ENCODE measurements around the gene TSKU.

The TSKU gene, protein sequence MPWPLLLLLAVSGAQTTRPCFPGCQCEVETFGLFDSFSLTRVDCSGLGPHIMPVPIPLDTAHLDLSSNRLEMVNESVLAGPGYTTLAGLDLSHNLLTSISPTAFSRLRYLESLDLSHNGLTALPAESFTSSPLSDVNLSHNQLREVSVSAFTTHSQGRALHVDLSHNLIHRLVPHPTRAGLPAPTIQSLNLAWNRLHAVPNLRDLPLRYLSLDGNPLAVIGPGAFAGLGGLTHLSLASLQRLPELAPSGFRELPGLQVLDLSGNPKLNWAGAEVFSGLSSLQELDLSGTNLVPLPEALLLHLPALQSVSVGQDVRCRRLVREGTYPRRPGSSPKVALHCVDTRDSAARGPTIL

DNA sequence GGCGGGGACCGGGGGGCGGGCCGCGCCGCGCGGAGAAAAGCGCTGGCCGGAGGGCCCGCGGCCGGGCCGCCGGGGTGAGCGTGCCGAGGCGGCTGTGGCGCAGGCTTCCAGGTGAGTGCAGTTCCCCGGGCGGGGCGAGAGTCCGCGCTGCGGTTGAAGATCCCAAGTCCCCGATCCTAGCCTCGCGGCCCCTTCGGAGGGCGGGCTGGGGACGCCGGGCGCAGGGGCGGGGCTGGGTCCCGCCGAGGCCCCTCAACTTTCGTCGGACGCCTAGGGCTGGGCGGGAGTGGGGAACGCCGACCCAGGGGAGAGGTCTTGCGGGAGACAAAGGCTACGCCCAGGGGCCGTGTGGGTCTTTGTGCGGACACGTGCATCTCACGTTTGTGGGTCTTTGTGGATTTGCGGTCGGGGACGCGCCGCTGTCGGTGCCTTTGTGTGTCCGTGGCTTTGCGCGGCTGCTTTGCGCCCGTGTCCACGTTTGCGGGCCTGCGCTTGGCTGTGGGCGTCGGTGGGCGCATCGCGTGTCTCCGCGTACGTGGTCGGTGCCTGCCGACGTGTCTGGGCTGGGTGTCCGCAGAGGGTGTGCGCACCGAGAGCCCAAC is at the start of gene TSKU:
TSKU (plus strand) TSS at position 63 of the 602 bp plus-strand sequence. CDS start 12,261 bp downstream, outside the sequence.
- no peak for DNase-seq (ENCODE audit: low spot score)

DNA sequence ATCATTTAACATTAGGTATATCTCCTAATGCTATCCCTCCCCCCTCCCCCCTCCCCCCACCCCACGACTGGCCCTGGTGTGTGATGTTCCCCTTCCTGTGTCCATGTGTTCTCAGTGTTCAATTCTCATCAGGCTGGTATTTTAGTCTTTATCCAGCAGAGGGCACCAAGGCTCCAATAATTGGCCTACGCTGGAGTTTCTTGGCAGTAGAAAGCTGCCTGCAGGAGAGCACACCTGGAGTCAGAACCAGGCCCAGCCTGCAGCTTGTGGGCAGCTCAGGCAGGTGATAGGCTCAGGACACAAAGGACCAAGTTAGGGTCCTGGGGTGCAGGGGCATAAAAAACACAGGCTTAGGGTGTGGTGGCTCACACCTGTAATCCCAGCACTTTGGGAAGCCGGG is 49.2 kb upstream of the TSKU start:
- peak; percentile 32 for DNase-seq (ENCODE audit: low spot score)

DNA sequence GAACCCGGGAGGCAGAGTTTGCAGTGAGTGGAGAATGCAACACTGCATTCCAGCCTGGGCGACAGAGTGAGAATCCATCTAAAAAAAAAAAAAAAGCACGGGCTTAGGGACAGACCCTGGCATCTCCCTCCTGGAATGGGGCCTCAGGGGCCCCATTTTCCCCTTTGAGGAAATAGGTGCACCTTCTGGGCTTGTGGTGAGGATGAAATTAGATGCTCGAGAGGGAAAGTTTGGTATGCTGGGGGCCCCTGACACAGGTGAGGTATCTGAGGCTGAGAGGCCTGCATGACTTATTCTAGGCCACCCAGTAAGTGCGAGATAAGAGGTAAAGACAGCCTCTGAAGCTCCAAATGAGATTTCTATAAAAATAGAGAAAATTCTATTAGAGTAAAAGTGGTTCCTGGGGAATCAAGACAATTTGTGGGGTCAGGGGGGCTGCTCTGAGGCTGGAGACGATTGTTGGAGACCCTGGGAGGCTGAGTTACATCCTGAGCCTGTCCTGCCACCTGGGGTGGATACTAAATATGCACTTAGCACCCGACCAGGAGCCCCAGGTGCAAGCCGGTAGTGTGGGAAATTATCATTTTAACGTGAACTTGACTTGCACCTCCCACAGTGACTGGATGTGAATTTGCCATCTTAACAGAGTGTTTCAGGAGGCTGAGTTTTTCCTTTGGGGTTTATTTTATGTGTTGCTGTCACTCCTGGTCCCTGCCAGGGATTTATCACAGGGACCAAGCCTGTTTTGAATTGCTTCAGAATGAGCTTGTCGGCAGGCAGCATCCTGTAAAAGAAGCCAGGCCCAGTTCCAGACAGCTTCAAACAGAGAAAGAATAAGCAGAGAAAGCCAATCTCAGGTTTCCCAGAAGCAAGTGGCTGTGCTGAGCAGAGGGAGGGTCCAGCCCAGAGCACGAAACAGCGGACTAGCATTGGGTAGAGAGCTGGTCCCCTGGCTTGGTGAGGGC is 48.4 kb upstream of the TSKU start:
- DNase-seq (ENCODE audit: low spot score), result no peak

DNA sequence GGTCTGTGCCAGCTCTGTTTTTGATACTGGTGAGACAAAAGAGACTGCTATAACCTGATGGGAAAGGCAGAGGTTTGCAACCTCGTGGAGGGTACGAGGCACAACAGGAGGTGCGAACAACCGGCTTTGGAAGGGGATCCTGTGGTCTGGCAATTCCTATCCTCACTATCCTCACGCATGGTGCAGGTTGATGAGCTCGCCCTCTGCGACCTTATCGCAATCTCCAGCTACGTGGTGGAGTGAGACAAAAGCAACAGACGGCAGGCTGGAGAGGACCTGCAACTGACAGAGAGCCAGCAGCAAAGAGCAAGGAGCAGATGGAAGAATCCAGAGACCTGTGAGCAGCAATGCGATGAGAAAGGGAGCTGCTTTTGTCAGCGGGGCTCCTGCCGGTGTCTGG is 47.3 kb upstream of the TSKU start:
- no peak for DNase-seq (ENCODE audit: low spot score)

DNA sequence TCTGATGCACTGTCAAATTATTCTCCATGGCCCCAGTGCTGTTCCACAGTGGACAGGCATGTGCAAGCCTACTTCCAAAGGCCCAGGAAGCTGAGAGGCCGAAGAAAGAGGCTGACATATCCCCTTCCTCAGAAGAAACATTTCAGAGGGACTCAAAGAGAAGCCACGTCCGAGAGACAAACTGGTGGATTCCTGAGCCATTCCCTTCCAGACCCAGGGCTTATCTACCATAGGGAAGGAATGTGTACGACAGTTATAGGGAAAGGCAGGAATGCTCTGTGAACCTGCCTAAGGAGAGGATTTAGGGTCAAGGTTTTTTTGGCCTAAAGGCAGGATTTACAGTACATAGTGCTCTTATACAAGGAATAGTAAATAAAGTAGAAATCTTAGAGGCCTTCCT is 46.9 kb upstream of the TSKU start:
- no peak for DNase-seq (ENCODE audit: low spot score)

DNA sequence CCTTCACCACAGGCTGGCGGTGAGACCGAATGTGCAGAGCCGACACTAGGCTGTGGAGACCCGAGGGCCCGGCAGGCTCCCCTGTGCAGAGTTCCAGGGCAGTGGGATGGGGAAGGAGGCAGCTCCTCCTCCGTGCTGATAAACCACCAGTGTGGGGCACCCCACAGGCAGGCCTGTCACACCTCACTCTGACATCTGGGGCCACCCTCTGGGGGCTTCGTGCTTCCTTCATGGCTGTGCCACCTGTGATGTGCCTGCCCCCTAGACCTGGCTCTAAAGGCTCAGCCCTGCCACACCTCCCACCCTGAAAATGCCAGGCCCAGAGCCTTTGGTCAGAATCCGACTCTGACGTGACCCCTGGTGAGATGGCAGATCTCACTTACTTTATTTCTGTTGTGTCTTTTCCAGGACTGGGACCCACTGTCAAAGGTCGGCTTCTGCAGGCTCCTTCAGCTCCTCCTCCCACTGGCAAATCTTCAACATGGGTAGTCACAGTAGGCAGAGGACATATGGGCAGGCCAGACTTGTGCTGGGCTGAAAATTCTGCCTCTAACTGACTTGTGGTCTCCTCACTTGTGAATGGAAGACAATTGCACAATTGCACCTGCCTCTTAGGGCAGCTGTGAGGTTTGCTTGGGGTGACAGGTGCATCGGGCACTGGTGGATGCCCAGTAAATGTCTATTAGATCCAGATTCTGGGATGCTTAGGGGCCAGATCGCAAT is 46.2 kb upstream of the TSKU start:
- no peak for DNase-seq (ENCODE audit: low spot score)

DNA sequence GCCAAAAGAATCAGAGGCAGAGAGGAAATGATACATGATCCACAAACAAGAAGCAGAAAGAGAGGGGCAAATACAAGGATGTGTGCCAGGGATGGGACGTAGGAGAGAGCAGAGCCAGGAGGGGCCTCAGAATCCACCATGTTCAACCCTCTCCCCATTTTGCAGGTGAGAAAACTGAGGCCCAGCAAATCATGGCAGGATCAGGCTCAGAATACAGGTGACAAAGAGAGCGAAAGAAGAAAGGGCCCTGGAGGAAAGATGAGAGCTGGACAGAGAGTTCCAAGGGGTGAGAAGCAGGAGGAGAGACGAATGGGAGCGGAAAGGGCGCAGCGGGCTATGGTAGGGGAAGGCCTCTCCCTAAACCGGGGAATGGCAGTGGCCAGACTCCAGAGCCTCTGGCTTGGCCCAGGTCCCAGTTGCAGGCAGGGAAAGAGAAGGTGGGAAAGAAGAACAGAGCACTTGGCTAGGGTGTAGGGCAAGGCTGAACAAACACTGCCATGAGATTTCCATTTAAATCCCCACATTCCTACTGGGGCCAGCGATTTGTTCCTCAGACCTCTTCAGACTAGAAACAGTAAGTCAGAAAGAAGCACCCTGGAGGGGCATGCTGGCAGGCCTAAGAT is 44.4 kb upstream of the TSKU start:
- no peak for DNase-seq (ENCODE audit: low spot score)

DNA sequence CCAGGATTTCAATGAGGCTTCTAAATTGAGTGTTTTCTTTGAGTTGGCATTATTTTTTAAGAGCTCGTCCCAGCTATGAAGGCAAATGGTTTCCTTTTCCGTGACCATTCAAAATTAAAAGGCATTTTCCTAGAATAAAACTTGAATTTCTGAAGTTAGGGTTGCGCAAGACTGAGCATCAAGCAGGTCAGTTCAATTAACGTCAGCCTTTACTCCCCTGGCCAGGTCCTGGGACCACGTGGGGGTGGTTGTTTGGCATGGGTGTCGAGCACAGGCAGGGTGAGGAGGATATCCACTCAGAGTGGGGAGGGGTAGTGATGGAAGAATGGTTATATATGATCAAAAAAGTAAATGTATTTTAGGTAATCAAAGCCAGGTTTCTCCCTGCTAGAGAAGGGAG is 43.4 kb upstream of the TSKU start:
- DNase-seq (ENCODE audit: low spot score), result no peak

DNA sequence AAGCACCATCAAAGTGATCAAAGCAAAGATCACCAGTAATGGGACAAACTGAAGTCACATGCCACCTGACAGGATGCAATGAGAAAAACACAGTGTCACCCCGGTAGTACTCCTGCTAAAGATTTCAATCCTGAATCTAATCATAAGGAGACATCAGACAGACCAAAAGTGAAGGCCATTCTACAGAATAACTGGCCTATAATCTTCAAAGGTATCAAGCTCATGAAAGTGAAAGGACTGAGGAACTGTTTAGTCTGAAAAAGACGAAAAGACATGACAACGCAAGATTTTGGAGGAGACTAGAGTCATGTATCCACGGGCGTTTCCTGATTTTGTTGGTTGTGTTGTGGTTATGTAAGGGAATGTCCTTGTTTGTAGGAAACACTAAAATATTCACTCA is 42.4 kb upstream of the TSKU start:
- DNase-seq (ENCODE audit: low spot score), result no peak

DNA sequence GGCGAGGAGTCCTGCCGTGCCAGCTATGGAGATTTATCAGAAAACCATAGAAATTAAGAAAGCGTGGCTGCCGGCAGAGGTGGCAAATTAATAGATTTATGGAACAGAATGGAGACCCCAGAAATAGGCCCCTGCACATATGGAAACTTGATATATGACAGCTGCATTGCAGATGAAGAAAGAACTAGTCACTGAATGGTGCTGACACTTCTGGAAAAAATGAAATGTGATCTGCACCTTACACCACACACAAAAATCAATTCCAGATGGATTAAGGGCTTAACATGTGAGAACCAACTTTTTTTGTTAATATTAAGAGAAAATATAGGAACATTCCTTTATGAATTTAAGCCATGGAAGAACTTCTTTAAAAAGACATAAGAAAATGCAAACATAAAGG is 40.3 kb upstream of the TSKU start:
- no peak for DNase-seq (ENCODE audit: low spot score)

DNA sequence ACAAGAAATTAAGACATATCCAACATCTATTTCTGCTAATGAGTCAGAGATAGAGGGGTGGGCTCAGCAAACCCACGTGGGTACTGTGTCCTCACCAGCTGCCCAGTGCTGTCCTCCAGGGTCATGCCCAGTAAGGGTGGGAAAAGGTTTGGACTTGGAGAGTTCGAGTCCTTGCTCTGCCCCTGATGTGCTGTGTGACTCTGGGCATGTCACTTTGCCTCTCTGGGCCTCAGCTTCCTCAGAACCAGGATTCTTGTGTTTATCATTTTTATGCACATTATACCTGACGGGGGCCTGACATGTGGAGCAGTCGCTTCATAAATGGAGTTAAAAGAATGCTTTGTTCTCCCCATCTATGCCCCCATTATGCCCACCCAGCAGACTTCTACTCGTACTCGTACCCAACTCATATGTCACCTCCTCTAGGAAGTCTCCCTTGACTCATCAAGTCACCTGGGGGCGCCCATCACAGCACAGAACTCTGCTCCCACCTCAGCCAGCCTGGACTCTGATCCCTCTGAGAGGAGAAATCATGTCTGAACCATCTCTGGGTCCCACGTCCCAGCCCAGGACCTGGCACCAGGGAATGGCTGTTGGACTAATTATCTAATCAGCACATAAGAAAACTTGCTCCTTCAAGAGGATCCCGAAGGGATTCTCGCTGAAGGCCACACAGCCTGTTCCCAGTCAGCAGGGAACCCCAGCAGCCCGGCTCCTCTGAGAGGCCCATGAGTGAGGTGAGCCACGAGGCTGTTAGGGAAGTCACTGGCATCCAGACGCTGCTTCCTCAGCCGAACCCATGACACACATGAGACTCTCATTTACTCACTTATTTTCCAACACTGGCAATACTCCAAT is 38.7 kb upstream of the TSKU start:
- peak; percentile 16 for DNase-seq (ENCODE audit: low spot score)

DNA sequence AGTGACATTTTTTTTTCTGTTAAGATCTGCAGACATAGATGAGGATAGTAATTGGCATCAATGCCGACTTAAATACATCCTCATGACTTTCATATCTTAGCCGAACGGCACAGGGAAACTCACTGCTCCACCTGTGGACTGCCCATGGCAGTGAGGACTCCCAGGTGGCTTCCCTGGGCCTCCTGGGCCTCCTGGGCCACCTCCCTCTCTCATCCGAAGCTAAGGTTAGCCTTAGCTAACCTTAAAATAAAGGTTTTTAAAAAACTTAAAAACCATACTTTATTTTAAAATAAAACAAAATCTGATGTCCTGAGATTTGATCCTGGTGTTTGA is 38.1 kb upstream of the TSKU start:
- DNase-seq (ENCODE audit: low spot score), result no peak

DNA sequence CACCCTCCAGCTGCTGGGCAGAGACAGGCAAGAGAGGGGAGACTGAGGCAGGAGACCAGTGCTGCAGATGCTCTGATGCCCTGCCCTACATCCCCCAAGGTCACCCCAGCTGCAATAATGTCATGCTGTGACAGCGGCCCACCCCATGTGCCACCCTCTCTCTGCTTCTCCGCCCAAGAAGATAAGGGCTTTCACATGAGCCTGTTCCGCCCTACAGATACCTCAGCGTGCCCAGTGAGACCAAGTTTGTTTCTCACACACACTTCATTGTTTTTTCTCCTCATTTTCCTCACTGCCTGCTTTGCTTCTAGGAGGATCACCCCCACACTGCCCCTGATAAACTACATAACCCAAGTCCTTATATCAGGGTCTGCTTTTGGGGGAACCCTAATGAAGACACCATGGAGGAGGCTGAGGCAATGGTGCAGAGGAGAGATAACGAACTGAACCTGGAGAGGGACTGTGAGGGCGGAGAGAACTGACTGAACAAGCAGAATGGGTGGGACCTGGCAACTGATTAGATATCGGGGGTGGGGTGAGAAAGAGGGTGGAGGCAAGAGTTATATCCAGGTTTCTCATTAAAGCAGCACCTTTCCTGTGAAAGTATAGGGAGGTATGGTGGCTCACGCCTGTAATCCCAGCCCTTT is 37.5 kb upstream of the TSKU start:
- DNase-seq (ENCODE audit: low spot score), result no peak

DNA sequence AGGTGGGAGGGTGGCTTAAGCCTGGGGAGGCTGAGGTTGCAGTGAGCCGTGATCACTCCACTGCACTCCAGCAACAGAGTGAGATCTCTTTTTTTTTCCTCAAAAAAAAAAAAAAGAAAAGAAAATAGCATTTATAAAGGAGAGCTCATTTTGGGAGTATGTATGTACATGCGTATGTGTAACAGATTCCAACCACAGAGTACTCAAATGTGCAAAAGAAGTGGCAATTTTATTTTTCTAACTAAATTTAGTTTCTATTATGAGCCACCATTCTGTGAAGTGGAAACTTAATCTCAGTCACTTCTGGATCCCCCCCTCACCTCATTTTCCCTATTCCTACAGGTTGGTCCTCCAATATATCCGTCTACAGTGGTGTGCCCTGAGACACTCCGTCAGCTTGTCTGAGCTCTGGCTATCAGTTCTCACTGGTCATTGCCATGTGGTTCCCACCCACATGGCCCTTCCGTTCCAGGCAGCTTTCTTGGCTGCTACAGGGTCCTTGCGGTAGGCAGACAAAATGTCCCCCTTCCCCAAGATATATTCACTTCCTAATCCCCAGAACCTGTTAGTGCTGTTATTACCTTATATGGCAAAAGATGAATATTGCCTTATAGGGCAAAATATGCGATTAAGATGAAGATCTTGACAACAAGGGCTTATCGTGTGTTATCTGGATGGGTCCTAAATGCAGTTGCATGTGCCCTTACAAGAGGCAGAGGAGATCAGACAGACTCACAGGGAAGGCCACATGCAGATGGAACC is 35.8 kb upstream of the TSKU start:
- no peak for DNase-seq (ENCODE audit: low spot score)

DNA sequence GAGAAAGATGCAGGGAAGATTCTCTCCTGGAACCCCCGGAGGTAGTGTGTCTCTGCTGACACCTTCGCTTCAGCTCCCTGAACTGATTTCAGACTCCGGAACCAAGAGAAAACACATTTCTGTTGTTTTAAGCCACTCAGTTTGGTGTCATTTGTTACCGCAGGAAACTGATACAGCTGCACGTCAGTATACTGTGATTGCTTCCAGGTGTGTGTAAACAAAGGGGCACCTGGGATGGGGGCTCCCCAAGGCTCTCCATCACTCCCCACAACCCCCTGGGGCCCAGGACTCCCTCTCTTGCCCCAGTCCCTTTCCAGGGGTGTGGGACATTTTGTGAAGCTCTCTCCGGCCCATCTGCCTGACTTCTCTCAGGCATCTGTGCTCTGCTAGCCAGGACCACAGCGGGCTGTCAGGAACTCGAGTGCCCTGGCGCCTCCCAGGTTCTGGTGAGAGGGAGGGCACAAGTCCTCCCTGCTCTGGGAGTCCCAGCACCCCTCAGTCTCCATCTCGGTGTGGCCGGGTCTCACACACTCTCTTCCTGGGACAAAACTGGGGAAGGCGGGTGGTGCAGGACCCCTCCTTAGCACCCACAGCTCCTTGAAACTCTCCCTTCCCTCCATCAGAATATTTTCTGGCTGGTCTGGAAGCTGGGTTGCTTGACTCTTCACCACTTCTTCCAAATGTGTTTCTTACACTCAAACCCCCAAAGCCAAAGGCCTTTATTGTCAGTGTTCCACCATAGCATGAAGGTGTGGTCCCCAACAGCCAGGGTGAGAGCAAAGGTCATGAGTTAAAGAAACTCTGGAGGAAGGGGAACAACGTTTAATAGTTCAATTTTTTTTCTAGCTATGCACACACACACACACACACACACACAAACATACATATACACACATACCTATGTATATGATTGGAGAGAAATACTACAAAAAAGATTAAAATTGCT is 35.0 kb upstream of the TSKU start:
- no peak for DNase-seq (ENCODE audit: low spot score)

DNA sequence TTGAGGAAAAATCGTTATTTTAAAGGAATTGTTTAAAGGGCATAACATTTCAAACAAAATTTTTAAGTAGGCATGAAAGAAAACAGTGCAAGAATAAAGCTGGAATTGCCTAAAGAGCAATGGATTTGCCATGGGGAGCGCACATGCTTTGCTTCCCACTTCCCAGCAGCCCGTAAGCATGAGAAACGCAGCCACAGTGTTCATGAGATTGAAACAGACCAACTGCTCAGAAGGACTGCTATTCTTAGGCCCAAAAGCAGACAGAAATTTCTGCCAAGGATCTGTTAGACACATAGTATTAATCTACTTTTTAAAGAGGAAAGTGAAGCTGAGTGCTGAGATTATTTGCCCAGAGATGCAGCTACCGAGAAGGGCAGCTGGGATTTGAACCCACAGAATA is 34.2 kb upstream of the TSKU start:
- no peak for DNase-seq (ENCODE audit: low spot score)

DNA sequence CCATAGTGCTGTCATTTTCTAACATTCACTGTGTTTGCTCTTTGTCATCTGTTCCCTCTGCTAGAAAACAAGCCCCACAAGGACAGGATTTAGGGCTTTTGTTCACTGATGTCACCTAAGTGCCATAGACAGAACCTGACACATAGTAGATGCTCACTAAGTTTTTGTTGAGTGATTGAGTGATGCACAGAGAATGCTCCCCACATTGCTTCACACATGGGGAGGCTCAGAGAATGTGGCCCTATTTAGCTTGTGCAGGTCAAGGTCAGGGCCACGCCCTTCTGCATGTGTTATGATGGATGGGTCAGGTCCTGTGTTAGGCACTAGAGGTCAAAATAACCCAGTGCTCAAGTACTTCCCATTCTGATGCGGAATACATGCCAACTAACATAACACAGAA is 33.1 kb upstream of the TSKU start:
- DNase-seq (ENCODE audit: low spot score), result no peak

DNA sequence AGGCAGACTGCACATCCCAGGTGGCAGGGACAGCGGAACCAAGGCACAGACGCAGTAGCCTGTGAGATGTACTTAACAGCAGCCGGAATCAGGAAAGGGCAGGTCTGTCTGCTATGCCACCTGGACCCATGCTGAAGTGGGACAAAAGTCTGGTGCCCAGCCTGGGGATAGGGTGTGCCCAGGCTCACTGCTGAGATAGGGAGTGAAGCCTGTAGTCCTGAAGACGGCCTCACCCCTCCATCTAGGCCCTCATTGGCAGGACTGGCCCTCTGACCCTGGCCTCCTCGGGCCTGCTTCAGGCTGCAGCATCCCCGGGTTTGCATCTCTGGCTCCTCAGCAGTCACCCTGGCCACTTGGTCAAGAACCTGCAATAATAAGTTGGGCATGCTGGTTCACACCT is 32.4 kb upstream of the TSKU start:
- no peak for DNase-seq (ENCODE audit: low spot score)
